K562 (cell line): Measurements from ENCODE around the gene CLASP1.
"Not testable (repeated sequence)": the region's sequence is repeated elsewhere in the genome, so short reads cannot be mapped to it uniquely, and the experiment has no call there.

Source experiments
- ARNT ChIP-seq, 2 experiments: fragments of 450-650 bp; IDR thresholded peaks; 2 replicates each; pipeline ENCODE4 v1.6.1; 2016; ENCODE audit warnings: mild to moderate bottlenecking in 1 of 2
- BACH1 ChIP-seq: fragments of 200-800 bp; sonication (Bioruptor generic); IDR thresholded peaks from 2 replicates; pipeline ENCODE4 v1.6.1; 2016; ENCODE audit warnings: missing genetic modification characterization, missing compliant biosample characterization
- CTCF ChIP-seq, 3 experiments: IDR thresholded peaks in 2 of 3; conservative IDR thresholded peaks in 1 of 3; 2 replicates each; pipeline ENCODE4 v1.5.1; 2011 to 2012; ENCODE audit warnings: low read length in 3 of 3, mild to moderate bottlenecking in 3 of 3, control low read depth in 2 of 3, improper control_type of control experiment in 1 of 3, inconsistent platforms in 1 of 3, low read depth in 1 of 3, mixed read lengths in 1 of 3, moderate library complexity in 1 of 3; ENCODE audit not compliant: insufficient read depth in 2 of 3
- NR3C1 ChIP-seq: sonication (generic); formaldehyde crosslinking; IDR thresholded peaks from 2 replicates; pipeline ENCODE4 v1.8.1; 2022; ENCODE audit warnings: missing genetic modification reagents
- POLR2A ChIP-seq: fragments of 450-650 bp; conservative IDR thresholded peaks from 2 replicates; pipeline ENCODE4 v1.6.1; 2016
- TARDBP ChIP-seq: fragments of 450-650 bp; IDR thresholded peaks from 2 replicates; pipeline ENCODE4 v1.6.1; 2016
- ZNF121 ChIP-seq: sonication (generic); formaldehyde crosslinking; conservative IDR thresholded peaks from 2 replicates; pipeline ENCODE4 v1.8.0; 2022; ENCODE audit warnings: missing genetic modification reagents
- ZNF639 ChIP-seq, 2 experiments: fragments of 200-800 bp in 1 of 2; sonication (Bioruptor generic) in 1 of 2; sonication (generic) in 1 of 2; formaldehyde crosslinking in 1 of 2; IDR thresholded peaks in 1 of 2; conservative IDR thresholded peaks in 1 of 2; 2 replicates each; pipeline versions ENCODE4 v1.5.0 to v1.6.1; 2016 to 2020; ENCODE audit warnings: missing compliant biosample characterization in 1 of 2, missing genetic modification characterization in 1 of 2, missing genetic modification reagents in 1 of 2

GRCh38 chr2:121610487-121610874, 38.8 kb downstream of the CLASP1 start:
- not testable (repeated sequence) for TF ChIP-seq CTCF (IDR thresholded peaks at IDR 0.05 in 2 of 3, conservative IDR thresholded peaks at IDR 0.05 in 1 of 3; ENCODE audit: insufficient read depth in 2 of 3, low read depth in 1 of 3, low read length in 3 of 3); ARNT (IDR thresholded peaks at IDR 0.05); TARDBP; ZNF639 (CRISPR knock-in tag; conservative IDR thresholded peaks at IDR 0.05 in 1 of 2, IDR thresholded peaks at IDR 0.05 in 1 of 2); BACH1 (tag); NR3C1 (CRISPR knock-in tag); ZNF121 (CRISPR knock-in tag); POLR2A
